H4 (cell line): Measurements from ENCODE around the gene TRAF3. TPM values are rescaled to one million over a fixed set of nuclear protein-coding genes. Genes with fewer than 3 reads are reported as not detected.
"Not testable (repeated sequence)": the region's sequence is repeated elsewhere in the genome, so short reads cannot be mapped to it uniquely, and the experiment has no call there.

ENCODE experiments used
- DNase-seq: peaks from one replicate; pipeline ENCODE4 v3.0.0-alpha.2; 2015; ENCODE audit warnings: low spot score
- total RNA-seq: library from RNA; depleted of rRNA; stranded (reverse); fragments of >200 nt; shearing (Covaris generic); gene quantifications from 2 replicates; pipeline ENCODE4 v1.2.3, GENCODE V29; 2014

TRAF3 gene
- total RNA-seq, 1 experiment from 2014 or later = 15.2 TPM

DNA sequence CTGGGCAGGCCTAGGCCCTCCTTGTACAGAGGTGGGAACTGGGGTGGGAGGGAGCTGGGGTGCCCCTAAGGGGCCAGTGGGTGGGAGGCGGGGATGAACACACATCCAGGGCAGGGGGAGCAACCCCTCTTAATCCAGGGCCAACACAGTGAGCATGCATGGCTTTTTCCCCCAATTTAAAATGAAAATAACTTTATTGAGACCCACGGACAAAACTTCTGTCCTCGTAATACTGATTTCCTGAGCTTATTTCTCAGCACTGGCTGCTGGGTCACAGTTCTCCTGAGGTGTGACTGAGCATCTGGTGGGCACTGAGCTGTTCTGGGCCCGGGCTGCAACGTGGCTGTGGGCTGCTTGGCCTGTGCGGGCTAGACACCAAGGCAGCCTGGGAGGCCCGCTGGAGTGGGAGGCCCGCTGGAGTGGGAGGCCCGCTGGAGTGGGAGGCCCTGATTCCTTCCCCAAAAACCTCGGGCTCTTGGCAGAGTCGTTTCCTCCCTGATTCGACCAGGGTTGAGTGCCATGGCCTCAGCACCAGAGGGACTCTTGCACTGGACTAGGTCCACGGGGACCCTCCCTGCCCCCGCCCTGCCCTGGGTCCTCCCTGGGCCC lies 24.9 kb upstream of the TRAF3 start:
- DNase-seq = no peak

DNA sequence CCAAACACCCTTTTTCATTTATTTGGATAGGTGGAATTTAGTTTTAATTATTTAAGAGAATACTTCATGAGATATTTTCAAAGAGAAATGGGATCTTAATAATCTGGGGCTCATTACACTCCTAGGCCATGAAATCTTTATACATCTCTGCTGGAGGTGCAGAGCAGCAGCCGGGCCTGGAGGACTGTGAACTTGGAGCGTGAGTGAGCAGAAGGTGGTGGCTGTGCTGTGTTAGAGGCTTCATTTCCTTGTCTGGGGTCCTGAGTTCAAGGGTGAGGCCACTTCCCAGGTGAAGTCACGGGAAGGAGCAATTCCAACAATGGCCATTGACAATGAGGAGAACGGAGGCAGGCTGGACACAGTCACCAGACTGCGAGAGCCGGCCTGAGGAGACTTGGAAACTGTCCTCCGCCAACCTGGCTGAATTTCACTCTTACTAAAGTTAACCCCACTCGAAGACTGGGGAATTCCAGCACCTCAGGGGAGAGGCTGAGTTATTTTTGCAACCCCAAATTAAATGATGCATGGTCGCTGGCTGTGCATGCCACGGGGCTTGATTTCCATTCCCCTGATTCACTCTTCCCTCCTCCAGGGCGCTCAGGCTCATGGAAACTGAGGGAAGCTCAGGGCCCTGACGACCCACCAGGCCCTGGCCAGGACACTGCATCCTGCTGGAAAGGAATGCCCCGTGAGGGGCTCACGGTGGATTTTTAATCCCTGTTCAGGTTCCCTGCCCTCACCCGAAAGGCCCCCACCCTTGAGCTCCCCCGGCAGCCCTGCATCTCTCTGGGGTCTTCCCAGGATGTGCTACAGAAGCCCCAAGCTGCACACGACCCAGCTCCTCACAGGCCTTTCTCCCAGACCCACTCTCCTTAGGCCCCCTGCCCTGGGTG lies 22.6 kb upstream of the TRAF3 start:
- DNase-seq = no peak

DNA sequence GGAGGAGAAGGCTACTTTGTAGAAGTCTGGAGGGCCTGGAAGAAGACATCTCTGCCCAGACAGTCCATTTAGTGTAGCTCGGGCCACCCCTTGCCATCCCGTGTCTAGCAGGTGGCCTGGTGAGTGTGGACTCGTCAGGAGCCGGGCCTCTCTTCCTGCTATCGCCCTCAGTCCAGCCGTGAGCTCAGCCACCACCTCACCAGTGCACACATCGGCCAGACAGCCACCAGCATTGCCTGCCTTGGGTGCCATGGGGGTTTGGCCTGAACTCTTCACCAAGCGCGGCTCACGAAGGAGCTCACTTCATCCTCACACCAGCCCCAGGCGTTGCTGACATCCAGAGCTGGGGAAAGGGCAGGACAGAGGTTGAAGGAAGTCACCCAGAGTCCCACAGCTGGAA lies 19.6 kb upstream of the TRAF3 start:
- no peak for DNase-seq

DNA sequence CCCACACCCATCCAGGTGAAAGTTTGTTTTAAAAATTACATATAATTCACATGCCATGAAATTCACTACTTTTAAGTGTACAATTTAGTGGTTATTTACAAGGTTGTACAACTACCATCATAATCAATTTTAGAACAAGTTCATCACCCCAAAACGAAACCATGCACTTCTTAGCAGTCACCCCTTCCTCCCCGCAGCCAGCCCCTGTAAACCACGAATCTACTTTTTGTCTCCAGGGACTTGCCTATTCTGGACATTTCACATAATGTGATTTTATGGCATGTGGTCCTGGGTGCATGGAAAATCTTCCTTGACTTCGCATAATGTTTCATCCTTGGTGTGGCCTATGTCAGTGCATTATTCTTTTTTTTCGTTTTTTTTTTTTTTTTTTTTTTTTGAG lies 19.2 kb upstream of the TRAF3 start:
- no peak for DNase-seq

DNA sequence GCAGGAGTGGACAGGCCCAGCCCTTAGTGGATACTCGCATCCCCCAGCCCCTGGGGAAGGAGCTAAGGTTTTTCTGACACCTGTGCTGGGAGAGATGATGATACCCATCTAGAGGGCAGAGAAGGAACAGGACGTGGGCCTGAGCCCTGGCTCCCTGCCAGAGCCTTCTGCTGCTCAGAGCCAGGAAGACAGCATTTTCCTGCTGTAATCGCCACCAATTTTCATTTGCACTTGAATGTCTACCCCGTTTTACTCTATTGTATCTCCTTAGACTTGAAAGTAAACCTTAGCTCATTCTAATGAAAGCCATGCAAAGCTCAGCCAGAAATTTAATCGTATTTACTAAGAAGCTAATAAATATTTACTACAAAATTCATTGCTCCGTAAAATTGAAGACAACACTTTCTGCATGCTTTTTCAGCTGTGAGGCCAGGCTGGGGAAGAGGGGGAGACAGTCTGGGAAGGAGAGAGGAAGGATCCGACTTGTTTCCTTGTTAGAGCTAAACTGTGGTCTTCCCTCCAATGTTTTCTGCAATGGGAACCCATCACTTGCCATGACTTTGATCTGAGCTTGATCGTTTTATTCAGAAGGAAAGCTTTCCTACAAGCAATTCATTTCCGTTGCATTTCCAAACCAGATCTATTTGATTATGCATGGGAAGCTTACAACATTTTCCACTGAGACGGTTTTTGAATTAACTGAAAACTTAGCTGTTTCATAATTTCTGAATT lies 17.6 kb upstream of the TRAF3 start:
- DNase-seq = no peak

DNA sequence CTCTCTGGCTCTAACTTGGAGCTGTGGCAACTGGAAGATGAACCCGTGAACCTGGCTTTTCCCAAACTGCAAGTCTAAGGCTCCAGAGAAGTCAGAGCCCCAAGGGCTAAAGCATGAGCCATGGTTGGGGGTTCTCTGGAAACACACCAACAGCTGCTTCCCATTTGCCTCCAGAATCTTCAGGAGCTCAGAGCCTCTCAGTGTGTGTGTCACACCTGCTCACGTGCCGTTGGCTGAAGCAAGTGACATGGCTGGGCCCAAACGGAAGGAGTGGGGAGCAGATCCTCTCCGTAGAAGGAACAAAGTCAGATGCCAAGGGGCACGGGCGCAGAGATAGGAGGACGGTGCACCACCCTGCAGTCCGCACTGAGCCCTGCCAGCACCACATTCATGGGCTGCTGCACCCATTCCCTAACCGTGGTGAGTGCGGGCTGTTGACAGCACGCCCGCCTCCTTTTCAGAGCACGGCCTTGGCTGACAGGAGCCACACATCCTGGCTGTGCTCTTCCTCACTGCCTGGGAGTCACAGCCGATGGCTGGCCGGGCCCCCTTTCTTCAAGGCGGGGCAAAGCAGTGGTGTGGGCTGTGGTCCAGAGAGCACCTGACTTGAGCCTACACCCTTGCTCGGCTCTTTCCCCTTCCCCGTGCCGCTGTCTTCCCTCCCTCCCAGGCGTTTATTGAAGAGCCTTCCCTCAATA lies 16.6 kb upstream of the TRAF3 start:
- DNase-seq = no peak

DNA sequence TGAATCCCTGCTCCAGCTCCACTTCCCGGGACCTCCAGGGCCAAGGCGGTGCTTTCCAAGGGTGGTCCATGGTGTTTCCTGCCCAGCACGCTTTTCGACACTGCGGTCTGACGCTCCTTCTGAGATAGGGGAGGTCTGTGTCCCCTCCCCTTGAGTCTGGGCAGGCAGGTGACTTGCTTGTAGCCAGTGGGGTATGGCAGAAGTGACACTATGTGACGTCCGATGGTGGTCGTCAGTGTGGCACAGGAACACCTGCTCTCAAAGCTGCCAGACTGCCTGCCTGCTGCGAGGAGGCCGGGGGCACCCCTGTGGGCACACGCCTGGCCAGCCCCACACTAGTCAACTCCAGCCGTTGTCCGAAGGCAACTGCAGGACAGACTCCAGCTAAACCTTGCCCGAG lies 16.0 kb upstream of the TRAF3 start:
- DNase-seq = no peak

DNA sequence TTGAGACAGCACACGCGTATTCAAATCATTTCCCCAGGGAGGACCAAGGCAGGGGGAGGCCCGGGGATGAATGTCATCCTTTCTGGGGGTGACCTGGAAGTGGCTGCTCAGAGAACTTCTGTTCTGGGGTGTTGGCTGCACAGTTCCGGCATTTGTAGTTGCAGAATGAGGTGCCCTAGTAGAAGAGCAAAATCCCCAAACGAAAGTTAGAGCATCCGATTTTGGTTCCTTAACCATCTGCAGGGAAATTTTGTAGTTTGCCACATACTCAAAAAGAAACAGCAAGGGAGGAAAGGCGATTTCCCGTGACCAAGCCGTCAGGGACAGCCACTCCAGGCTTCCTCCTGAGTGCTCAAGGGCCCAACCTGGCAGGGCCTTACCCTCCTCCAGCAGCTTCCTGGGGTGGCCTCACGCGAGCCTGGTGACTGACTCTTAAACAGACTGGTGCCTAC lies 13.0 kb upstream of the TRAF3 start:
- no peak for DNase-seq

DNA sequence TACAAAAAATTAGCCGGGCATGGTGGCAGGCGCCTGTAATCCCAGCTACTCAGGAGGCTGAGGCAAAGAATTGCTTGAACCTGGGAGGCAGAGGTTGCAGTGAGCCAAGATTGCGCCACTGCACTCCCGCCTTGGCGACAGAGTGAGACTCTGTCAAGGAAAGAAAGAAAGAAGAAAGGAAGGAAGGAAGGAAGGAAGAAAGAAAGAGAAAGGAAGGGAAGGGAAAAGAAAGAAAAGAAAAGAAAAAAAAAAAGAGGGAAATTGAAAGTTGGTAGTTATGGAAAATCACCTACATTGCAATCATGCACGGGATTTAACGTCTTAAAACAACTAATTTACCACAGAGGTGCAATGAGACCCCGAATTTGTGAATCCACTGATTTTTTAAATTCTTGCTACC lies 11.5 kb upstream of the TRAF3 start:
- DNase-seq = not testable (repeated sequence)

DNA sequence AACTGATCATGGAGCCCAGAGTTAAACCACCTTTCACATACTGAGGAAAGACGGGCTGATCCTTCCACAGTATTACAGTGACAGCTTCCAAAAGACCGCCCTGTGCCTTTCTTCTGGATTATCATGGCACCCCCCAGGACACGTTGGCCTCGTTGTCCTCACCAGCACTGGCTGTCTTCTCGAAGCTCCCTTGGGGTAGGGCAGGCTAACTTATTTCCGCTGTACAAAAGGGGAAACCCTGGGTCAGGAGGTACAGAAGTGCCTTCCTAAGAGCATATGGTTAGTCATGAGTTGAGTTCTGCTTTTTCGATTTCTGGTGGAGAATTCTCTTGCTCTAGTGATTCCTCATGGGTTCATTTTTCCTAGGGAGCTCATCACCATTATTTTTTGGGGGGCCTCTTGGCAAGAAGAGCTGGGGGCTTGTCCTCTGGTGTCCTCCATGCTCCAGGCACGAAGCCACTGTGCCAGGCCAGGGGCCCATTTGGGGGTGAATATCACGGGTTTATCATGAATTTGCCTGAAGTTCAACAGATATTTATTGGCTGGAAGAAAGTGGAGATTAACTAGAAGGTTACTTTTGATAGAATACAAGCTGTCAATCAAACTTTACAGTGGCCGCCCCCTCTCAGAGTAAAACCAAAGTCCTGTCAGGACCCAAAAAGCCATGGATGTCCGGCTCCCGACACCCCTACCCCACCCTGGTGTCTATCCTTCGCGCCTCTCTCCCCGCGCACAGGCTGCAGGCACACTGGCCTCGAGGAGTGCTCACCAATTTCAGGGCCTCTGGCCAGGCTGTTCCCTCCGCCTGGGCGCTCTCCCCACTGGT lies 8.8 kb upstream of the TRAF3 start:
- DNase-seq = no peak

DNA sequence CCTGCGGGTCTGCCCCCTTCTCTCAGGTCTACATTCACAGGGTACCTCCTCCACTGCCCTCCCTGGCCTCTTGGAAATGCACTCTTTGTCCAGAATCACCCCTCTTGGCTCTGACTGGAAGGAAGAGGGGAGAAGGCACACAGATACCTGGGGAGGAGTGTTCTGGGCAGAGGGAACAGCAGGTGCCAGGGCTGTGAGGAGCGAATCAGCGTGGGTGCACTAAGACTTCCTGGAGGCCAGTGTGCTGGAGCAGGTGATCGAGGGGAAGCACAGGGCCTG lies 8.3 kb upstream of the TRAF3 start:
- no peak for DNase-seq

DNA sequence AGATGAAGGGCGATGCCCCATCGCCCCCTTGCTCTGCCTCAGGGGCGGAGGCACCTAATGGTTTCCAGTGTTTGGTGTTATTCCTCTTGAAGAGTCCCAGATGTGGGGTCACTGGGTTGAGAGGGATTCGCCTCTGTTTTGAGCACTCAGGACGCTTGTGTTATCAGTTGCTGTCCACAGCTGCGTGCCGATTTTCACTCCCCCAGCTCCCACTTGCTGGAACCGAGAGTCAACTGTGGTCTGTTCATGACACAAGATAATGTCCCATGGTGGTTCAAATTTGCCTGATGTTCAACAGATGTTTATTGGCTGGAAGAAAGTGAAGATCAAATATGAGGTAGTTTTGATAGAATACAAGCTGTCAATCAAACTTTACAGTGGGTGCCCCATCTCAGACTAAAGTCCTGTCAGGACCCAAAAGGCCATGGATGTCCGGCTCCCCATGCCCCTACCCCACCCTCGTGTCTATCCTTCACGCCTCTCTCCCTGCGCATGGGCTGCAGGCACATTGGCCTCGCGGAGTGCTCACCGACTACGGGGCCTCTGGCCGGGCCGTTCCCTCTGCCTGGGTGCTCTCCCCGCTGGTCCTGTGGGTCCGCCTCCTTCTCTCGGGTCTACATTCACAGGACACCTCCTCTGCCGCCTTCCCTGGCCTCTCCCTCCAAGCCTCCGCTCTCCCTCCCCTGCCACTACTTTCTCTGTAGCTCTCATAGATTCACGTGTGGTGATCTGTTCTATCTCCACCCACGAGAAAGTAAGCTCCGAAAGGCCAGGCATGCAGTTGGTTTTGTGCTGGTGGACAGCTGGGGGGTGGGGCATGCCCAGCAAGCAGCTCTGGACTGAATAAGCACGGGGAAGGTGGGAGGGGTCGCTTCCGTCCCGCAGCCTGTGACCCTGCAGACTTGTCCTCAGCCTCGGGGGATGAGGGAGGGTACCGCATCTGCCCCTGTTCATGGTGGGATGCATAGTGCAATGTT lies 6.8 kb upstream of the TRAF3 start:
- no peak for DNase-seq

DNA sequence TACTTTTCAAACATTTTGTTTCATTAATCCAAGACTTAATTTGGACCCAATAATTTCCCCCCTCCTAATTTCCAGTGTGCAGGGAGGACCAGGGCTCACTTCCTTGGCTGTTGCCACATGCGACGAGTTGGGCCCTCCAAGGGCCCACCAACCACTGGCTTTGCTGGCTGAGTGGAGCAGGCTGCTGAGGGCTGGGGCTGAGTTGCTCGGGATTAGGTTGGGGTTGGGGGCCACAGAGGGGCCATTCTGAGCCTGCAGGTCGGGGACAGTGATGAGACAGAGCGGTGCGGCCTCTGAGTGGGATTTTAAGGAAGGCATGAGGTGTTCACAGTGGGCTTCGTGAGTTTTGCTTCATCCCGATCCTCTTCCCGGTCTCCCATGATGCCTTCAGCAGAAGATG lies 6.1 kb upstream of the TRAF3 start:
- no peak for DNase-seq

DNA sequence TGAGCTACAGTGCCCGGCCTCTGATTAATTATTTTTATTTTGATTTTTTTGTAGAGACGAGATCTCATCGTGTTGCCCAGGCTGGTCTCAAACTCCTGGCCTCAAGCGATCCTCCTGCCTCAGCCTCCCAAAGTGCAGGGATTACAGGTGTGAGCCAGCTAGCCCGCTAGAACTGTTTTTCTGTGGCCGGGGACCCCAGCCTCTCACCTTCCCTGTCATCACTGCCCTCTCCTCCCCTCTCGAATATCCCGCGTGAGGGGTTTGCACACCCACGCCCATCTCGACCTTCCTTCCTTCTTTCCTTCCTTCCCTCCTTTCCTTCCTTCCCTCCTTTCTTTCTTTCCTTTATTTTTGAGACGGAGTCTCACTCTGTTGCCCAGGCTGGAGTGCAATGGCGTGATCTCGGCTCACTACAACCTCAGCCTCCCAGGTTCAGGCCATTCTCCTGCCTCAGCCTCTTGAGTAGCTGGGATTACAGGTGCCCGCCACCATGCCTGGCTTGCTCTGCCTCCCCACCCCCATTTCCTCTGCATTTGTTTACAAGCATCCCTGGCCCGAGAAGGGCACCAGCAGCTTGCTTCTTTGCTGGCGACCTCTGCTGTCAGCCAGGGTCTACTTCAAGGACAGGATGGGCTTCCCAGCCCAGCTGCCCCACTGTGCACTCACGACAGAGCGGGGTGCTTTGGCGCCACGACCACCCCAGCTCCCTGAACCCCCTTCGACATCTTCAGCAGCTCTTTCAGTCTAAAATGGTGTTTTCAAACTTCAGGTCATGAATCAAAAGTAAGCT lies 4.3 kb upstream of the TRAF3 start:
- DNase-seq = peak; percentile 47

DNA sequence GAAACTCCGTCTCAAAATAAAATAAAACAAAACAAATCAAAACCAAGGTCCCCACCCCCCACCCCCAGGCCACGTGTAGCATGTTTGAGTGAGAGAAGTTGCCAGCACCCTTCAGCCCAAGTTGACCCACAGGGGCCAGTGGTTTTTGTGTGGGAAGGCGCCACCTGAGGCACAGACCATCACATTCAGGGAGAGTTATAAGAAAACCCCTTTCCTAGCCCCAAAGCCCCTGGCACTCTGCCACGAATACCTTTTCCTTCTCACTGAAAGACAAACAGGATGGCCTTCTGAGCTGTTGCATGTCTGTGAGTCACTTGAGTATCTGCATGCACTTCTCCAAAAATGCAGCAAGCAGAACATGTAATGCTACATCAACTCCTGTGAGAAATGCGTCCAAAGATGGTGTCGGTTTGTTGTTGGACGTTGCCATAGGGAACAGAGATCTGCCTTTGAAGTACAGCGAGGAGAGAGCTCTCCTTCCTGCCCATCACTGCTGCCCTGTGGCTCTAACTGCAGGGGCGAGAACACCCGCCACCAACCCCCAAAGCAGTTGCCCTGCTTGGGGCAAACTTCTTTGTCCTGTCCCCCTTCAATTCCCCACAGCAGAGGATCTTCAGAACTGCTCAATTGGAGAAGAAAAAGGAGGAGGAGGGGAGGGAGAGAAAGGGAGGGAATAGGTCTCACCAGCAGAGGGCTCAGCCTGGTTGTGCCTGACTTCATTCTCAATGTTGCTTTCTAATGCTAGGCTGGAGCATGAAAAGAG lies 2.7 kb upstream of the TRAF3 start:
- DNase-seq = peak; percentile 53

DNA sequence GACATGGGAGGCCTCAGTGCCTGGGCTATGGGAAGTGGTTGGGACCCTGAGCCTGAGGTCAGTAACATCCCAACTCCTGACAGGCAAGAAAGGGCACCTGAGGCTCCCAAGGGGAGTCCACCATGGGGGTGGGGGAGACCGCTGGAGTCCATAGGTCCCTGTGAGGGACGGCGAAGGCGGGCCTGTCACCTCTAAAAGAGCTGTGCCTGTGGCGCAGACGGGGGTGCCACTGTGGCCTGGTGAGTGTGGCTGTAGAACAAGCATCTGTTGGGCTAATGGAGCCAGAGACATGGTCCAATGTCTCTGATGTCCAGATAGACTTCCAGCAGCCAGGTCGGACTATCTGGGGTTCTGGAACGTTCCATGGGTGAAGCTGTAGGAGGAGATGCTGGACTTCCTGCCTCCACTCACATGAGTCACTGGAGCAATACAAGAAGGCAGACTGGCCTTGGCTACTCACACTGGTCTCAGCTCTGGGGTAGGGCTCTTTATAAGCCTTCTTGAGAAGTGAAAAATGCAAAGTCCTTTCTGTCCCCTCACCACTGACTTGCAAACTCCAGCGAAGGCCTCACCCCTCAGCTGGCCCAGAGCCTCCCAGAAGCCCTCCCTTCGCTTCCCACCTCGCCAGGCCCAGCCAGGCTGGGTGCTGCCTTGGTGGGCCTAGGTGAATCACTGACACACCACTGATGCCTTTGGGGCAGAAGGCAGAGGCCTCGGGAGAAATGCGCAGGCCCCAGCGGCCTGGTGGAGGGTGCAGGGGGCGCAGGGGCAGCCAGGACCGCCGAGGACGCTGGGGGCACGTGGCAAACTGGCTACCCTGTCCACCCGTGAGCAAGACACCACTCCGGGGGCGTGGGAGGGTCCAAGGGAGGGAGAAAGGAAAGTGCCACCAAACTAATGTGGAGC lies 1.1 kb upstream of the TRAF3 start:
- DNase-seq = no peak

DNA sequence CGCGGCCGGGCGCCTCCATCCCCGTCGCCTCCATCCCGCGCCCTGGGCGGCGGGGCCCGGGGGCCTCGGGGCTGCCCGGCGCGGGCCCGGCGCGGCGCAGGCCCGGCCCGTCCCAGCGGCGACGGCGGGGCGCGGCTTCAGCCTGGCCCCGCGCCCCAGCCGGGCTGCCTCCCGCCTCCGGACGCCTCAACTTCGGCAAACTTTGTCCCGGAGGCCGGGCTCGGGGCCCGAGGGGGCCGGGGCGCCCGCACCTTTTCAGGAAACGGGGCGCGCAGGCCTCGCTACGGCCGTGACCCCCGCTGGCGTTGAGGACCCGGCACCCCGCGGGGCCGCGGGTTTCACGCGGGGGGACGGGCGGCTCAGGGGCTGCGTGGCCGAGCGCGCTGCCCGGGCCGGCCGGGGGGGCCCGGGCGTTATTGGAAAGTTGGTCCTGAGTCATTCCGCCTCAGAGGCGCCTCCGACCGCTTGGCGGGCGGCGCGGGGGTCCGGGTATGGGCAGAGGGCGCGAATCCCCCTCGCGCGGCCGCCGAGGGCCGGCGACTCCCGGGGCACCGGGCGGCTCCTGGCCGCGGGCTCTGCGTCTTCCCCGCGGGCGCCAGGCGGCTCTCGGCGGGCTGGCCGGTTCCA lies 575 bp downstream of the TRAF3 start:
- DNase-seq = no peak
